Fibroblast of lung (primary cell): ENCODE data around the gene NAA16. TPM values are rescaled to one million over a fixed set of nuclear protein-coding genes. Genes with fewer than 3 reads are reported as not detected.
"Not testable (repeated sequence)": the region's sequence is repeated elsewhere in the genome, so short reads cannot be mapped to it uniquely, and the experiment has no call there.

Experiments used
- DNase-seq, 2 donors: peaks; one replicate each; pipeline versions ENCODE4 v3.0.0 to v3.0.0-alpha.2; 2010; ENCODE audit warnings: low read depth in 2 of 2
- H2AFZ ChIP-seq: 2 replicates; pipeline ENCODE4 v1.5.1; 2012; ENCODE audit warnings: low read length, control low read depth, inconsistent platforms
- H3K27ac ChIP-seq: 2 replicates; pipeline ENCODE4 v1.5.1; 2011; ENCODE audit warnings: low read length, control low read depth; ENCODE audit not compliant: insufficient read depth
- H3K27me3 ChIP-seq: 2 replicates; pipeline ENCODE4 v1.5.1; 2011; ENCODE audit warnings: mild to moderate bottlenecking, low read length; ENCODE audit not compliant: control insufficient read depth, insufficient read depth
- H3K36me3 ChIP-seq: 2 replicates; pipeline ENCODE4 v1.5.1; 2011; ENCODE audit warnings: low read length; ENCODE audit not compliant: control insufficient read depth, insufficient read depth
- H3K4me1 ChIP-seq: 2 replicates; pipeline ENCODE4 v1.5.1; 2011; ENCODE audit warnings: low read length; ENCODE audit not compliant: control insufficient read depth, insufficient read depth; ENCODE audit errors: extremely low read depth
- H3K4me2 ChIP-seq: 2 replicates; pipeline ENCODE4 v1.5.1; 2011; ENCODE audit warnings: low read length, control low read depth; ENCODE audit not compliant: insufficient read depth; ENCODE audit errors: extremely low read depth
- H3K4me3 ChIP-seq, 4 experiments: fragments of 200-600 bp in 1 of 4; sonication (generic) in 1 of 4; replicated peaks in 1 of 4; 2 replicates each; pipeline ENCODE4 v1.5.1; 2011 to 2016; ENCODE audit warnings: low read length in 4 of 4, low read depth in 3 of 4, mild to moderate bottlenecking in 3 of 4, control low read depth in 2 of 4, inconsistent platforms in 1 of 4, mixed read lengths in 1 of 4; ENCODE audit not compliant: insufficient read depth in 1 of 4; ENCODE audit errors: control extremely low read depth in 1 of 4
- H3K79me2 ChIP-seq: 2 replicates; pipeline ENCODE4 v1.5.1; 2012; ENCODE audit warnings: mild to moderate bottlenecking, low read length, inconsistent platforms; ENCODE audit not compliant: control insufficient read depth, insufficient read depth
- H3K9ac ChIP-seq: 2 replicates; pipeline ENCODE4 v1.5.1; 2011; ENCODE audit warnings: mild to moderate bottlenecking, low read length, control low read depth; ENCODE audit not compliant: insufficient read depth
- H3K9me3 ChIP-seq: 2 replicates; pipeline ENCODE4 v1.5.1; 2012; ENCODE audit warnings: low read depth, low read length; ENCODE audit not compliant: control insufficient read depth, insufficient read depth
- H4K20me1 ChIP-seq: 2 replicates; pipeline ENCODE4 v1.5.1; 2011; ENCODE audit warnings: low read length; ENCODE audit not compliant: control insufficient read depth, insufficient read depth; ENCODE audit errors: extremely low read depth
- CTCF ChIP-seq, 2 donors: IDR thresholded peaks in 1 of 2; conservative IDR thresholded peaks in 1 of 2; 1 replicate in 1 of 2; 2 replicates in 1 of 2; pipeline ENCODE4 v1.5.1; 2011 to 2012; ENCODE audit warnings: low read length in 2 of 2, control low read depth in 1 of 2, inconsistent platforms in 1 of 2, low read depth in 1 of 2, mild to moderate bottlenecking in 1 of 2
- EZH2 ChIP-seq: IDR thresholded peaks from 2 replicates; pipeline ENCODE4 v1.5.1; 2012; ENCODE audit warnings: low read length, control low read depth, mild to moderate bottlenecking; ENCODE audit errors: missing control alignments
- polyA plus RNA-seq, 2 donors: library from polyadenylated mRNA; depleted of rRNA in 1 of 2; stranded (reverse) in 1 of 2; unstranded in 1 of 2; fragments of >200 nt; gene quantifications; 2 replicates each; pipeline ENCODE4 v1.2.1, GENCODE V29; 2011 to 2012; ENCODE audit warnings: missing spikeins in 1 of 2
- total RNA-seq: library from RNA; depleted of rRNA; stranded (reverse); fragments of >200 nt; gene quantifications from 2 replicates; pipeline ENCODE4 v1.2.1, GENCODE V29; 2014

The NAA16 gene
- total and polyA plus RNA-seq, 2 donors (not counting 1 experiment from before 2014, with no cell fraction given) = 7.9 to 8.3 TPM

- no peak overlapping the region for H3K4me3 ChIP-seq
- peaks cover 2% of the 10 kb centered on the region for H3K4me1 ChIP-seq
- no peaks in the 10 kb centered on the region for H3K9me3 ChIP-seq
- H3K4me2 ChIP-seq = no peak overlapping the region
- H3K79me2 ChIP-seq = no peaks in the 10 kb centered on the region
- H3K36me3 ChIP-seq = no peaks in the 10 kb centered on the region
- no peaks in the 10 kb centered on the region for H3K27me3 ChIP-seq
- no peak for DNase-seq
- no peak overlapping the region for H2AFZ ChIP-seq
- no peak overlapping the region for H3K9ac ChIP-seq
- no peak overlapping the region for H3K27ac ChIP-seq
- no peaks in the 10 kb centered on the region for H4K20me1 ChIP-seq
- TF ChIP-seq CTCF (conservative IDR thresholded peaks at IDR 0.05 in 1 of 2, IDR thresholded peaks at IDR 0.05 in 1 of 2; ENCODE audit: low read depth in 1 of 2, low read length in 2 of 2) (no peak), EZH2 (no peak)
These were observed 109.1 kb downstream of the NAA16 start for GRCh38 chr13:41420146-41420545.

- H3K4me1 ChIP-seq, H3K4me3 ChIP-seq, H3K36me3 ChIP-seq, DNase-seq, H4K20me1 ChIP-seq, H3K27ac ChIP-seq, H2AFZ ChIP-seq, H3K9me3 ChIP-seq, H3K27me3 ChIP-seq, H3K79me2 ChIP-seq, H3K9ac ChIP-seq, H3K4me2 ChIP-seq: not testable (repeated sequence)
These were observed 110.3 kb downstream of the NAA16 start for GRCh38 chr13:41421330-41421729.

GRCh38 chr13:41421983-41422382, 110.9 kb downstream of the NAA16 start:
- not testable (repeated sequence) for H3K9me3 ChIP-seq

GRCh38 chr13:41423259-41423658, 112.2 kb downstream of the NAA16 start:
- not testable (repeated sequence) for H3K4me1 ChIP-seq, H3K4me2 ChIP-seq, H3K27ac ChIP-seq, H3K36me3 ChIP-seq, H3K4me3 ChIP-seq, H3K9me3 ChIP-seq, H4K20me1 ChIP-seq, H3K79me2 ChIP-seq, H3K27me3 ChIP-seq, DNase-seq, H2AFZ ChIP-seq, H3K9ac ChIP-seq

More at GRCh38 chr13:41421983-41422382, 110.9 kb downstream of the NAA16 start:
- not testable (repeated sequence) for H3K27ac ChIP-seq, H3K79me2 ChIP-seq, H3K27me3 ChIP-seq, H3K9ac ChIP-seq, H3K4me1 ChIP-seq, H3K4me2 ChIP-seq, H2AFZ ChIP-seq, H3K4me3 ChIP-seq, H4K20me1 ChIP-seq, H3K36me3 ChIP-seq, DNase-seq

GRCh38 chr13:41424675-41425074, 113.6 kb downstream of the NAA16 start:
- not testable (repeated sequence) for H3K27me3 ChIP-seq, H3K4me3 ChIP-seq, H3K9ac ChIP-seq

More at GRCh38 chr13:41424675-41425074, 113.6 kb downstream of the NAA16 start:
- not testable (repeated sequence) for H2AFZ ChIP-seq, H3K27ac ChIP-seq, H3K4me1 ChIP-seq, H3K4me2 ChIP-seq, H3K79me2 ChIP-seq, H3K36me3 ChIP-seq, H4K20me1 ChIP-seq, H3K9me3 ChIP-seq, DNase-seq
